ENCODE results near the gene YPEL4. TPM values are rescaled to one million over a fixed set of nuclear protein-coding genes. Genes with fewer than 3 reads are reported as not detected.

YPEL4 gene
- total RNA-seq, 1 experiment from 2014 or later: 0.42 TPM

GRCh38 chr11:57651408-57651807 is 1.7 kb upstream of the YPEL4 start:
- no peak for DNase-seq (ENCODE audit: low read depth)

GRCh38 chr11:57650739-57651090 is 1.0 kb upstream of the YPEL4 start:
- no peak for DNase-seq (ENCODE audit: low read depth)

DNA sequence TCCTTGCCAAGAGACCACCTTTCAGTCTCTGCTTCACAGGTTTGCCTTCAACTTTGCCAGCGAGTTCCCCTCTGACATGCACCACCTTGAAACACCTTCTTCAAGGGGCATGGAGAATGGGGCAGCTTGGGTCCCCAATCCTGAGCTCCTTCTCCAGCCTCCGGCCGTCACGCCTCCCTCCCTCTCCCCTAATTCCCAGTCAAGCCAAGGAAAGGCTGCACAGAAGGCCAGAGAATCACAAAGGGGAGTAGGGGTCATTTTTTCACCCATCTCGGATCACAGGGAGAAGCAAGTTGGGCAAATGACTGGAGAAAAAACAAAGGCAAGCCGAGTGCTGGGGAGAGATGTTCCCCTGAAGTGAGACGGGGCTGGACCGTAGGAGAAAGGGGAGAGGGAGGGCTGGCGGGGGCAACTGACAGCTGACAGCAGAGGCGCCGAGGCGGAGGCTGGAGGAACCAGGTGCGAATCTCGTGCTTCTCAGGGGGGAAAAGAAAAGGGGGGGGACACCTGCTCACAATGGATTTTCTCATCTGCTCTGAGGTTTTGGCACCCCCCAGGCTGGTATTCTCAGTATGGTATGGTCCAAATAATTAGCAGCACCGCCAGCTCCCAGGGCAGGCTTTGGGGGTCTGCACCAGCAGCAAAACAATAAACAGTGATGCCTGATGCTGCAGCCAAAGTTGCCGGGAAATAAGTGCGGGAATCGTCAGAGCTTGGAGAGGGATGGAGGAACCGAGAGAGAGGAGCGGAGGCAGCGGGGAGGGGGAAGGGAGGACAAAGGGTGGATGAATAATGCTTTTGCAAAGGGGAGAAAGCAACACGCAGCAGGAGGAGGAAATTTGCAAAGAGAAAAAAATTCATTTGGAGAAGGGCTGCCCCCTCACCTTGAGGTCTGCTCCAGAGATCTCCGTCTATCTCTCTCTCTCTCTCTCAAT is 644 bp downstream of the YPEL4 start:
- no peak for DNase-seq (ENCODE audit: low read depth)

GRCh38 chr11:57647960-57648800 is 1.5 kb downstream of the YPEL4 start:
- no peak for DNase-seq (ENCODE audit: low read depth)

DNA sequence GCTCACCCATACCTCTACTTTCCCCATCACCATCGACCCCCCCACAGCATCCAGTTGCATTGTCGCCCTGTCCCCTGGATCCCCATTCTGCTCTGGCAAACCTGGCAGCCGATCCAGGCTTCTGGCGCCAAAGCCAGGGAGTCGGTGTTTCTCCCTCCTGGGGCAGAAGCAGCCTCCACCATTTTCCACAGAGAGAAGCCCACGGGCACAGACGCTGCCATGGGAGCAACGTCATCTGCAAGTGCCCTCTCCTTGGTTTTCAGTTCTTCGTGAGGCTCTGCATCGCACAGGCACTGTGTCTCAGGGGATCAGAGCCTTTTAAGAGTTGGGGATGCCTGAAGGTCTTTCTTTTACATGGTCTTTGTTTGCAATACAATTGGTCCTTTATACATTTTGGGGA is 2.3 kb downstream of the YPEL4 start:
- DNase-seq (ENCODE audit: low read depth): no peak

DNA sequence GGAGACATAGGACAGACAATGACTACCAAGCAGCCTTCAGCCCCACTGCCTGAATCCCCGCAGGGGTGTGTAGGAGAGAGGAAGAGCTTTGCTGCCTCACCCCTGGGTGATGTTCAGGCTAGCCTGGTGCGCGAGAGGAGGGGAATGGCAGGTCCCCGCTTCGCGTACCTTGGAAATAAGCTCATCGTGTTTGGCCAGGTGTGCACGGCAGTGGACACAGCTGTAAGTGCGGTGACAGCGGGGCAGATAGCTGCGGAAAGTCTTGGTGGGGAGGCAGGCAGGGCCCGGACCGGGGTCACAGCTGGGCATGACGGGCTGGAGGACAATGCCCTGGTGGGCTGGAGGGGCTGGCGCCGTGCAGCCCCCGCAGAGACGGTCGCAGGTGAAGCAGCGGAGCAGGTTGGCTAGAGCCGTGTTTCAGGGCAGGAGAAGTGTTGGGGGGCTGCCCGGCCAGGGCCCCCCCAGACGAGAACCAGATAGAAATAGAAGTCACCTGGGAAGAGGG is 2.9 kb downstream of the YPEL4 start:
- no peak for DNase-seq (ENCODE audit: low read depth)

DNA sequence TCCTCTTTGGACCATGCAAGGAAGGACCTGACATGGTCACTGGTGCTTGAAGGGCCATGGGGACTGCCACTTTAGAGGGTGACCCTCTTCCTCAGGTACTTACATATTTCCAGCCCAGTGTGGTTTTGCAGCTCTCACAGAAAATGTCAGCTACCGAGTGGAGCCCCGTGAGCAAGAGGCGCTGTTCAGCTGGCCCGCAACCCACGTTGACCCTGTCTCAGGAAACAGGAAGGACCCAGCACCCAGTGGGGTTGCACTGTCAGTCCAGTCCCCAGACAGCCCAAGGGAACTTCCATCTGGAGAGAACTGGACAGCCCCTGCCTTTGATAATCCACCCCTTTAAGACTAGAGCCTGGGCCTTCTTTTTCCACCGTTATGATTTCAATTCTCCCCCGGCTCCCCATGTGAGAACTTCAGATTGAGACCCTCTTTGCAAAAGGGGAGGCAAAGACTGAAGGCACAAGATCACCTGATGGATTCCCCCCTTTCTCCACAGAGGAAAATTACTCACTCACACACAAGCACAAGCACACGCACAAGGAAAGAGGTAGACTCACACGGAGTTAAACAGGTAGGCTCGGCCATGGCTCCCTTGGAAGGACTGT is 3.4 kb downstream of the YPEL4 start:
- DNase-seq (ENCODE audit: low read depth): no peak

- DNase-seq (ENCODE audit: low read depth): no peak
These were observed 4.0 kb downstream of the YPEL4 start for GRCh38 chr11:57645689-57646085.

DNA sequence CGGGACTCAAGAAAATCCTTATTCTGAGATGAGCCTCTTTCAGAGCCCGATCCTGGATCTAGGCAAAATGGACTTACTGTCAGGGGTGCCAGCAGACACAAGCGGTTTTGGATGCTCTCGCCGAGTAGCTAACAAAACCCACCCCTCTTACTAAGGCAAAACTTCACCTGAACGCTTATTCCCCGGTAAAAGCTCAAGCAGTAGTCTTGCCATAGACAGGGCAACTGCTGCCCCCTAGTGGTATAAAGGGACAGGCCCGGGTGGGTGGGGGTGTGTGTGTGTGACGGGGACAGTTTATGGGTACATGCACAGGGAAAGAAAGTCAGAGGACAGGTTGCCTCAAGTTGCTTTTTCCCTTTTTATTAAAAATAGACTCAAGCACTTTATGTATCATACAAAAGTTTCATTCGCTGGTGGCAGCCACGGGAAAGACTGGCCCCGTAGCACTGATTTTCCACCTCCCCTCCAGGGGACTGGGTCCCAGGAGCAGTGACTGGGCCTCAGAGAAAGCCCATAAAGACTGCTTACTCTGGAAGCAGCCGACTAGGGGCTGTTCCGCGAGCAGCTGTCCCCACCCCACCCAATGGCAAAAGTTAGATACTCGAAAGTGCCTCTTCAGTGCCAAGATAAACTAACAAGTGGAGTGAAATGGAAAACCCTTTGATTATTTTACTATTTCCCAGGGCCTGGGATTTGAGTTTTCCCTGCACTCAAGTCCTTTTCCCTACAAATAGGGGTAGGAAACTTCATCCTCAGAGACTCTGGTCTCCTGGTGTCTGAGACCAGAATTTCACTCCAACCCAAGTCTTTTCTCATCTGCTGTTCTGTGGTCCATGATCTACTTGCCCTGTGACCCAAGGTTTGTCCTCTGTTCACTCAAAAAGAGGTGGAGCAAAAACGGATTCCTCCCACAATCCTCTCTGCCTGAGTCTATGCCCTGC is 4.7 kb downstream of the YPEL4 start:
- peak; percentile 57 for DNase-seq (ENCODE audit: low read depth)

- DNase-seq (ENCODE audit: low read depth): no peak
These were observed 5.9 kb downstream of the YPEL4 start for GRCh38 chr11:57643802-57644201.

- peak; percentile 61 for DNase-seq (ENCODE audit: low read depth)
These were observed 8.5 kb downstream of the YPEL4 start for GRCh38 chr11:57641011-57641807.

GRCh38 chr11:57640068-57640800 is 9.5 kb downstream of the YPEL4 start:
- no peak for DNase-seq (ENCODE audit: low read depth)

- peak; percentile 80 for DNase-seq (ENCODE audit: low read depth)
These were observed 10.2 kb downstream of the YPEL4 start for GRCh38 chr11:57639321-57640067.

DNA sequence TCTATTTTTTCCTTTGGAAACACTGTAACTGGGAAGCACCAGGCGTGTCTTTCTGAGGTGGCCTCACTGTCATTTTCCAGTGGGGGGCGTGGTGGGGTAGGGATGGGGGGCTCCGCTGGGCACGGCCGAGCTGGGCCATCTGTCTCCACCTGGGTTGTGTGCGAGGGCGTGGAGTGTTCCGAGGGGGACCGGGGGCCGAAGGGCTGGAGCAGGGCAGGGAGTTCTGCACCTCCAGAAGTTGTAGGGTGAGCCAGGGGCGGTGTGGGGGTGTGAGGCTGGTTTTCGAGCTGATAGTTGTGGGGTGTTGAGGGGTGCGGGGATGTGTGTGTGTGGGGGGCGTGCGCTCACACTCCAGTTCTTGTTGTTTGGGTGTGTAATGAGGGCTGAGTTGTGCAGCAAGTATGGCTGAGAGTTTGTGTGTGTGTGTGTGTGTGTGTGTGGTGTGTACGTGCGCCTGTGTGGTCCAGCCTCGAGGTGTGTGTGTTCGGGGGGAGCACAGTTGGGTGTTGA is 10.8 kb downstream of the YPEL4 start:
- no peak for DNase-seq (ENCODE audit: low read depth)

- peak; percentile 78 for DNase-seq (ENCODE audit: low read depth)
These were observed 11.5 kb downstream of the YPEL4 start for GRCh38 chr11:57638005-57638781.

GRCh38 chr11:57637626-57638004 is 12.1 kb downstream of the YPEL4 start:
- no peak for DNase-seq (ENCODE audit: low read depth)

DNA sequence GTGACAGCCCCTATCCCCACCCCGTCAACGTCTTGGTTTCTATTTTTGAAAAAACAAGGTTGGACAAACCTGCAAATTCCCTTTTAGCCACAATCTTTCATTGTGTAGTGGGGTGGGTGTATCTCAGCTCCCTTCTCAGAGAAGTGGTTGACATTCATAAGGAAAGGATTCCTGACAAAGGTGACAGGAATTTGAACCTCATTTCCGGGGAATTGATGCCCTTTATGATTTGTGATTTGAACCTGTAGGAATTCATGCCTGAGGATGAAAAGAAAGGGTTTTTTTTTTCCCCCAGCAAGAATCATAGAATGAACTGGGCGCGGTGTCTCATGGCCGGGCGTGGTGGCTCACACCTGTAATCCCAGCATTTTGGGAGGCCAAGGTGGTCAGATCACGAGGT is 14.5 kb downstream of the YPEL4 start:
- no peak for DNase-seq (ENCODE audit: low read depth)

Data from HT1080 (cell line).